ENCODE measurements around the gene ZNF793. TPM values are rescaled to one million over a fixed set of nuclear protein-coding genes. Genes with fewer than 3 reads are reported as not detected.

ZNF793 gene
- polyA plus RNA-seq, 1 donor (not counting 4 experiments of a cell fraction or from before 2014, with no cell fraction given): 6.8 TPM

GRCh38 chr19:37564624-37565369, 58.1 kb downstream of the ZNF793 start:
- Histone ChIP-seq H3K36me3 (ENCODE audit: control insufficient read depth in 2 of 2, extremely low read depth in 1 of 2, insufficient read depth in 2 of 2, low read length in 2 of 2) (peaks cover 0 to 1% of the 10 kb centered on the region in 2 experiments), H3K9me1 (ENCODE audit: control insufficient read depth, extremely low read depth, insufficient read depth, low read length) (no peaks in the 10 kb centered on the region), H3K9ac (ENCODE audit: control insufficient read depth, extremely low read depth, insufficient read depth, low read length) (no peak overlapping the region), H3K4me3 (ENCODE audit: control insufficient read depth in 2 of 3, extremely low read depth in 1 of 3, insufficient read depth in 2 of 3, low read depth in 1 of 3, low read length in 3 of 3) (no peak overlapping the region), H3K9me3 (ENCODE audit: control insufficient read depth, low read depth, low read length) (peaks cover 35% of the 10 kb centered on the region), H3K27ac (ENCODE audit: control insufficient read depth, insufficient read depth, low read length) (no peak overlapping the region), H3K4me2 (ENCODE audit: control insufficient read depth, extremely low read depth, insufficient read depth, low read depth, low read length) (no peak overlapping the region), H3K79me2 (ENCODE audit: control insufficient read depth, insufficient read depth, low read length) (no peaks in the 10 kb centered on the region), H3K27me3 (ENCODE audit: control insufficient read depth, extremely low read depth, insufficient read depth, low read length) (no peaks in the 10 kb centered on the region), H4K20me1 (ENCODE audit: control insufficient read depth, extremely low read depth, insufficient read depth, low read length) (no peaks in the 10 kb centered on the region), H3K4me1 (ENCODE audit: control insufficient read depth, extremely low read depth, insufficient read depth, low read length) (no peaks in the 10 kb centered on the region), H2AFZ (ENCODE audit: control insufficient read depth, low read length) (no peak overlapping the region)
- FAIRE-seq: no peak
- DNase-seq (ENCODE audit: low read depth, low spot score): no peak
- dilution Hi-C loops (cut with MboI; ENCODE audit: extremely low pct_ligation_motif_present, low sequenced_read_pairs): no loop called here
- no peak for TF ChIP-seq EZH2 (IDR thresholded peaks at IDR 0.05; ENCODE audit: low read length)
- no peak for TF ChIP-seq CTCF (optimal IDR thresholded peaks at IDR 0.05 in 1 of 3, IDR thresholded peaks at IDR 0.05 in 1 of 3, conservative IDR thresholded peaks at IDR 0.05 in 1 of 3; ENCODE audit: extremely low read depth in 1 of 3, insufficient read depth in 2 of 3, low read length in 3 of 3)

- no peak for FAIRE-seq
- H3K36me3 ChIP-seq (ENCODE audit: control insufficient read depth in 2 of 2, extremely low read depth in 1 of 2, insufficient read depth in 2 of 2, low read length in 2 of 2): peaks cover 0 to 1% of the 10 kb centered on the region in 2 experiments
- peaks cover 39% of the 10 kb centered on the region for H3K9me3 ChIP-seq (ENCODE audit: control insufficient read depth, low read depth, low read length)
These were observed 58.6 kb downstream of the ZNF793 start for GRCh38 chr19:37565370-37565669.

More at GRCh38 chr19:37565370-37565669, 58.6 kb downstream of the ZNF793 start:
- Histone ChIP-seq H3K9ac (ENCODE audit: control insufficient read depth, extremely low read depth, insufficient read depth, low read length) (no peak overlapping the region), H3K4me2 (ENCODE audit: control insufficient read depth, extremely low read depth, insufficient read depth, low read depth, low read length) (no peak overlapping the region), H3K27me3 (ENCODE audit: control insufficient read depth, extremely low read depth, insufficient read depth, low read length) (no peaks in the 10 kb centered on the region), H2AFZ (ENCODE audit: control insufficient read depth, low read length) (no peak overlapping the region), H3K4me3 (ENCODE audit: control insufficient read depth in 2 of 3, extremely low read depth in 1 of 3, insufficient read depth in 2 of 3, low read depth in 1 of 3, low read length in 3 of 3) (no peak overlapping the region), H4K20me1 (ENCODE audit: control insufficient read depth, extremely low read depth, insufficient read depth, low read length) (no peaks in the 10 kb centered on the region), H3K4me1 (ENCODE audit: control insufficient read depth, extremely low read depth, insufficient read depth, low read length) (no peaks in the 10 kb centered on the region), H3K9me1 (ENCODE audit: control insufficient read depth, extremely low read depth, insufficient read depth, low read length) (no peaks in the 10 kb centered on the region), H3K27ac (ENCODE audit: control insufficient read depth, insufficient read depth, low read length) (no peak overlapping the region), H3K79me2 (ENCODE audit: control insufficient read depth, insufficient read depth, low read length) (no peaks in the 10 kb centered on the region)
- dilution Hi-C loops (cut with MboI; ENCODE audit: extremely low pct_ligation_motif_present, low sequenced_read_pairs): no loop called here
- TF ChIP-seq CTCF (optimal IDR thresholded peaks at IDR 0.05 in 1 of 3, IDR thresholded peaks at IDR 0.05 in 1 of 3, conservative IDR thresholded peaks at IDR 0.05 in 1 of 3; ENCODE audit: extremely low read depth in 1 of 3, insufficient read depth in 2 of 3, low read length in 3 of 3) (no peak), EZH2 (IDR thresholded peaks at IDR 0.05; ENCODE audit: low read length) (no peak)
- DNase-seq (ENCODE audit: low read depth, low spot score): no peak

Data from keratinocyte (primary cell).